HepG2 (cell line): ENCODE measurements around the gene LUZP2.

Experiments used
- CEBPB ChIP-seq: IDR thresholded peaks from 2 replicates; pipeline ENCODE4 v1.6.1; 2011; ENCODE audit warnings: low read depth, low read length, improper control_type of control experiment, borderline replicate concordance
- ETV5 ChIP-seq: IDR thresholded peaks from 2 replicates; pipeline ENCODE4 v1.6.1; 2018; ENCODE audit warnings: missing biosample characterization, missing genetic modification reagents, inconsistent platforms, borderline replicate concordance
- FOSL2 ChIP-seq: sonication (generic); formaldehyde crosslinking; IDR thresholded peaks from 2 replicates; pipeline ENCODE4 v1.4.0; 2020; ENCODE audit warnings: missing genetic modification reagents
- SOX6 ChIP-seq, 2 experiments: fragments of 450-650 bp in 1 of 2; sonication (generic) in 1 of 2; formaldehyde crosslinking in 1 of 2; IDR thresholded peaks; 2 replicates each; pipeline versions ENCODE4 v1.4.0 to v1.6.1; 2017 to 2020; ENCODE audit warnings: antibody characterized with exemption in 1 of 2, mild to moderate bottlenecking in 1 of 2, missing genetic modification reagents in 1 of 2
- ZFP36 ChIP-seq: fragments of 150-350 bp; IDR thresholded peaks from 2 replicates; pipeline ENCODE4 v1.6.1; 2018; ENCODE audit warnings: borderline replicate concordance, low read length, low read depth; ENCODE audit not compliant: partially characterized antibody
- ZNF33B ChIP-seq: sonication (generic); formaldehyde crosslinking; IDR thresholded peaks from 2 replicates; pipeline ENCODE4 v1.5.1; 2020; ENCODE audit warnings: mild to moderate bottlenecking, missing genetic modification reagents
- ZNF720 ChIP-seq: sonication (generic); formaldehyde crosslinking; IDR thresholded peaks from 2 replicates; pipeline ENCODE4 v1.4.0; 2020; ENCODE audit warnings: missing genetic modification reagents
- ZNF749 ChIP-seq: sonication (generic); formaldehyde crosslinking; IDR thresholded peaks from 2 replicates; pipeline ENCODE4 v1.8.0; 2022; ENCODE audit warnings: mild to moderate bottlenecking, missing genetic modification reagents, moderate library complexity, borderline replicate concordance
- ZNF766 ChIP-seq: sonication (generic); formaldehyde crosslinking; IDR thresholded peaks from 2 replicates; pipeline ENCODE4 v1.5.0; 2020; ENCODE audit warnings: missing genetic modification reagents, borderline replicate concordance
- TF ChIP-seq, protein P1 (sequence below): sonication (generic); formaldehyde crosslinking; IDR thresholded peaks from 2 replicates; pipeline ENCODE4 v1.9.0; 2021; ENCODE audit warnings: missing genetic modification reagents, borderline replicate concordance
- TF ChIP-seq, protein P2 (sequence below): sonication (generic); formaldehyde crosslinking; IDR thresholded peaks from 2 replicates; pipeline ENCODE4 v1.5.0; 2020; ENCODE audit warnings: mild to moderate bottlenecking, missing genetic modification reagents, moderate library complexity

DNA sequence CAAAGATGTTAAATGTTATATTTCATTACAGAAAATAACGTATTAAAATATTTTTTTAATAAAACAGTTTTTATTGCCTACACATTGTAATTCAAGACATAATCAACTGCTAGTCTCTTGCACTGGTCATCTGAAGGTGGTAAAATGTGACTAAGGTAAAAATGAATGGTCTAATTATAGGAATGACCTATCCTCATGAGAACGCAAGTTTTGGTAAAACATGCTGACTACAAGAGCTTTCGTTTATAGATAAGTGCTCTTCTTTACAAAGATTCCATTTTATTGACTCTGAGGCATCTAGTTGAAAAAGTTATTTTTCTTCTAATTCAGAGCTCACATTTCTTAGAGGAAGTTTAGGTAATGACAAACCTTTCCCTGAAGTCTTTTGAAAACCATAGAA, 27.3 kb downstream of the LUZP2 start:
- no peak for TF ChIP-seq CEBPB
- TF ChIP-seq, protein P1, sequence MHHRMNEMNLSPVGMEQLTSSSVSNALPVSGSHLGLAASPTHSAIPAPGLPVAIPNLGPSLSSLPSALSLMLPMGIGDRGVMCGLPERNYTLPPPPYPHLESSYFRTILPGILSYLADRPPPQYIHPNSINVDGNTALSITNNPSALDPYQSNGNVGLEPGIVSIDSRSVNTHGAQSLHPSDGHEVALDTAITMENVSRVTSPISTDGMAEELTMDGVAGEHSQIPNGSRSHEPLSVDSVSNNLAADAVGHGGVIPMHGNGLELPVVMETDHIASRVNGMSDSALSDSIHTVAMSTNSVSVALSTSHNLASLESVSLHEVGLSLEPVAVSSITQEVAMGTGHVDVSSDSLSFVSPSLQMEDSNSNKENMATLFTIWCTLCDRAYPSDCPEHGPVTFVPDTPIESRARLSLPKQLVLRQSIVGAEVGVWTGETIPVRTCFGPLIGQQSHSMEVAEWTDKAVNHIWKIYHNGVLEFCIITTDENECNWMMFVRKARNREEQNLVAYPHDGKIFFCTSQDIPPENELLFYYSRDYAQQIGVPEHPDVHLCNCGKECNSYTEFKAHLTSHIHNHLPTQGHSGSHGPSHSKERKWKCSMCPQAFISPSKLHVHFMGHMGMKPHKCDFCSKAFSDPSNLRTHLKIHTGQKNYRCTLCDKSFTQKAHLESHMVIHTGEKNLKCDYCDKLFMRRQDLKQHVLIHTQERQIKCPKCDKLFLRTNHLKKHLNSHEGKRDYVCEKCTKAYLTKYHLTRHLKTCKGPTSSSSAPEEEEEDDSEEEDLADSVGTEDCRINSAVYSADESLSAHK (CRISPR knock-in tag): no peak
- no peak for TF ChIP-seq ETV5 (CRISPR knock-in tag)
- no peak for TF ChIP-seq ZNF766 (CRISPR knock-in tag)
- no peak for TF ChIP-seq ZFP36
- TF ChIP-seq ZNF749 (CRISPR knock-in tag): no peak
- TF ChIP-seq, protein P2, sequence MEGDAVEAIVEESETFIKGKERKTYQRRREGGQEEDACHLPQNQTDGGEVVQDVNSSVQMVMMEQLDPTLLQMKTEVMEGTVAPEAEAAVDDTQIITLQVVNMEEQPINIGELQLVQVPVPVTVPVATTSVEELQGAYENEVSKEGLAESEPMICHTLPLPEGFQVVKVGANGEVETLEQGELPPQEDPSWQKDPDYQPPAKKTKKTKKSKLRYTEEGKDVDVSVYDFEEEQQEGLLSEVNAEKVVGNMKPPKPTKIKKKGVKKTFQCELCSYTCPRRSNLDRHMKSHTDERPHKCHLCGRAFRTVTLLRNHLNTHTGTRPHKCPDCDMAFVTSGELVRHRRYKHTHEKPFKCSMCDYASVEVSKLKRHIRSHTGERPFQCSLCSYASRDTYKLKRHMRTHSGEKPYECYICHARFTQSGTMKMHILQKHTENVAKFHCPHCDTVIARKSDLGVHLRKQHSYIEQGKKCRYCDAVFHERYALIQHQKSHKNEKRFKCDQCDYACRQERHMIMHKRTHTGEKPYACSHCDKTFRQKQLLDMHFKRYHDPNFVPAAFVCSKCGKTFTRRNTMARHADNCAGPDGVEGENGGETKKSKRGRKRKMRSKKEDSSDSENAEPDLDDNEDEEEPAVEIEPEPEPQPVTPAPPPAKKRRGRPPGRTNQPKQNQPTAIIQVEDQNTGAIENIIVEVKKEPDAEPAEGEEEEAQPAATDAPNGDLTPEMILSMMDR: no peak
- no peak for TF ChIP-seq ZNF720 (CRISPR knock-in tag)
- TF ChIP-seq SOX6 (IDR thresholded peaks at IDR 0.05): no peak
- TF ChIP-seq SOX6 (CRISPR knock-in tag; IDR thresholded peaks at IDR 0.05): no peak
- TF ChIP-seq FOSL2 (CRISPR knock-in tag): no peak
- TF ChIP-seq ZNF33B: no peak
